Uterus (tissue), 2 donors: Measurements from ENCODE around the gene SBNO2.

Experiments used
- POLR2A ChIP-seq, 2 donors: fragments of 450-650 bp; IDR thresholded peaks; one replicate each; pipeline ENCODE4 v1.6.1; 2016; ENCODE audit warnings: antibody characterized with exemption in 2 of 2, mild to moderate bottlenecking in 1 of 2, moderate library complexity in 1 of 2
- TF ChIP-seq, protein P1 (sequence below), 4 experiments: fragments of 200-600 bp in 2 of 4; fragments of 450-650 bp in 2 of 4; sonication (generic) in 2 of 4; IDR thresholded peaks; one replicate each; pipeline ENCODE4 v1.5.1; 2016 to 2019; ENCODE audit warnings: antibody characterized with exemption in 4 of 4, mild to moderate bottlenecking in 2 of 4, moderate library complexity in 1 of 4

DNA sequence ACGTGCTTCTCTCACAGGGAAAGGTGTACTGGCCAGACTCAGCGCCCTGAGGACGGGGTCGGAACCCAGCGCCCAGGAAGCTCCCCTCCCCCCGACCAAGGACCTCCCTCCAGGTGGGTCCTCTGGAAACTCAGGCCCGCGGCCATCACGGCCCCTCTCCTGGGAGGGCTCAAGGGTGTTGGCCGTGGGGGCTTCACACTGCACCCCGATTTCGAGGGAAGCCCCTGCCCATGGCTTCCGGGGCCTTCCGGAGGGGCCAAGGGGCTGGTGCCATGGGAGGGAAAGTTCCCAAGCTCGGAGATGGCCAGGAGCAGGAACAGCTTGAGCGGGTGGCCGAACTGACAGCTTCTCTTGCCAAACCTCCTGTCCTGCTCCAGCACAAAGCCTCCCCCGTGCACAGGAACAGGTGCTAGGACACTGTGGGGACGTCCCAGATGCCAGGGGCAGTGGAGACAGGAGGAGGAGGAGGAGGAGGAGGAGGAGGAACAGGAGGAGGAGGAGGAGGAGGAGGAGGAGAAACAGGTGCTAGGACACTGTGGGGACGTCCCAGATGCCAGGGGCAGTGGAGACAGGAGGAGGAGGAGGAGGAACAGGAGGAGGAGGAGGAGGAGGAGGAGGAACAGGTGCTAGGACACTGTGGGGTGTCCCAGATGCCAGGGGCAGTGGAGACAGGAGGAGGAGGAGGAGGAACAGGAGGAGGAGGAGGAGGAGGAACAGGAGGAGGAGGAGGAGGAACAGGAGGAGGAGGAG, 10.0 kb downstream of the SBNO2 start:
- TF ChIP-seq, protein P1, sequence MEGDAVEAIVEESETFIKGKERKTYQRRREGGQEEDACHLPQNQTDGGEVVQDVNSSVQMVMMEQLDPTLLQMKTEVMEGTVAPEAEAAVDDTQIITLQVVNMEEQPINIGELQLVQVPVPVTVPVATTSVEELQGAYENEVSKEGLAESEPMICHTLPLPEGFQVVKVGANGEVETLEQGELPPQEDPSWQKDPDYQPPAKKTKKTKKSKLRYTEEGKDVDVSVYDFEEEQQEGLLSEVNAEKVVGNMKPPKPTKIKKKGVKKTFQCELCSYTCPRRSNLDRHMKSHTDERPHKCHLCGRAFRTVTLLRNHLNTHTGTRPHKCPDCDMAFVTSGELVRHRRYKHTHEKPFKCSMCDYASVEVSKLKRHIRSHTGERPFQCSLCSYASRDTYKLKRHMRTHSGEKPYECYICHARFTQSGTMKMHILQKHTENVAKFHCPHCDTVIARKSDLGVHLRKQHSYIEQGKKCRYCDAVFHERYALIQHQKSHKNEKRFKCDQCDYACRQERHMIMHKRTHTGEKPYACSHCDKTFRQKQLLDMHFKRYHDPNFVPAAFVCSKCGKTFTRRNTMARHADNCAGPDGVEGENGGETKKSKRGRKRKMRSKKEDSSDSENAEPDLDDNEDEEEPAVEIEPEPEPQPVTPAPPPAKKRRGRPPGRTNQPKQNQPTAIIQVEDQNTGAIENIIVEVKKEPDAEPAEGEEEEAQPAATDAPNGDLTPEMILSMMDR (IDR thresholded peaks at IDR 0.05): no peak
- no peak for TF ChIP-seq POLR2A (IDR thresholded peaks at IDR 0.05)
